Neural progenitor cell (in vitro differentiated cells): Measurements from ENCODE around the gene PHC3. TPM values are rescaled to one million over a fixed set of nuclear protein-coding genes. Genes with fewer than 3 reads are reported as not detected.

Experiments used
- DNase-seq: peaks from one replicate; pipeline ENCODE4 v3.0.0-alpha.2; 2016; ENCODE audit warnings: low spot score
- H2AFZ ChIP-seq: fragments of 200-600 bp; sonication (generic); replicated peaks from 2 replicates; pipeline ENCODE4 v1.6.1; 2016; ENCODE audit warnings: antibody characterized with exemption
- H3F3A ChIP-seq: fragments of 200-600 bp; sonication (generic); 2 replicates; pipeline ENCODE4 v1.6.1; 2016; ENCODE audit warnings: antibody characterized with exemption, low read depth
- H3K27ac ChIP-seq: fragments of 200-600 bp; sonication (generic); 2 replicates; pipeline ENCODE4 v1.5.1; 2016; ENCODE audit warnings: mild to moderate bottlenecking
- H3K27me3 ChIP-seq: fragments of 200-600 bp; sonication (generic); 2 replicates; pipeline ENCODE4 v1.6.1; 2016; ENCODE audit warnings: mild to moderate bottlenecking, moderate library complexity
- H3K36me3 ChIP-seq: fragments of 200-600 bp; sonication (generic); 2 replicates; pipeline ENCODE4 v1.5.1; 2016
- H3K4me1 ChIP-seq: fragments of 200-600 bp; sonication (generic); 2 replicates; pipeline ENCODE4 v1.6.1; 2016; ENCODE audit warnings: mixed run types
- H3K4me2 ChIP-seq: fragments of 200-600 bp; sonication (generic); 2 replicates; pipeline ENCODE4 v1.6.1; 2016
- H3K4me3 ChIP-seq: fragments of 200-600 bp; sonication (generic); 2 replicates; pipeline ENCODE4 v1.5.1; 2016
- H3K79me2 ChIP-seq: fragments of 200-600 bp; sonication (generic); 2 replicates; pipeline ENCODE4 v1.6.1; 2016; ENCODE audit warnings: low read depth
- H3K9ac ChIP-seq: fragments of 200-600 bp; sonication (generic); 2 replicates; pipeline ENCODE4 v1.6.1; 2016
- H3K9me3 ChIP-seq: fragments of 200-600 bp; sonication (generic); 2 replicates; pipeline ENCODE4 v1.5.1; 2016; ENCODE audit warnings: low read depth
- H4K20me1 ChIP-seq: fragments of 200-600 bp; sonication (generic); 2 replicates; pipeline ENCODE4 v1.6.1; 2016; ENCODE audit warnings: low read depth
- H3K27ac Mint-ChIP-seq: 3 replicates; pipeline ENCODE4 v1.8.0; 2021; ENCODE audit warnings: mixed read lengths
- H3K27me3 Mint-ChIP-seq: 2 replicates; pipeline ENCODE4 v1.8.0; 2022; ENCODE audit warnings: low read depth, mild to moderate bottlenecking, inconsistent platforms, moderate library complexity, mixed read lengths; ENCODE audit not compliant: insufficient read depth
- H3K36me3 Mint-ChIP-seq: 3 replicates; pipeline ENCODE4 v1.8.0; 2021; ENCODE audit warnings: mixed read lengths
- H3K4me1 Mint-ChIP-seq: 3 replicates; pipeline ENCODE4 v1.8.0; 2021; ENCODE audit warnings: mixed read lengths
- H3K4me3 Mint-ChIP-seq: 3 replicates; pipeline ENCODE4 v1.8.0; 2021; ENCODE audit warnings: mild to moderate bottlenecking, moderate library complexity, mixed read lengths
- H3K9me3 Mint-ChIP-seq: 3 replicates; pipeline ENCODE4 v1.8.0; 2020; ENCODE audit warnings: mixed read lengths
- CTCF ChIP-seq: fragments of 200-600 bp; sonication (generic); IDR thresholded peaks from 2 replicates; pipeline ENCODE4 v1.5.1; 2017; ENCODE audit warnings: antibody characterized with exemption, mild to moderate bottlenecking
- EZH2 ChIP-seq: fragments of 200-600 bp; sonication (generic); IDR thresholded peaks from 2 replicates; pipeline ENCODE4 v1.6.1; 2017; ENCODE audit warnings: antibody characterized with exemption, mild to moderate bottlenecking, moderate library complexity
- EZH2phosphoT487 ChIP-seq: fragments of 200-600 bp; sonication (generic); IDR thresholded peaks from 2 replicates; pipeline ENCODE4 v1.6.1; 2017; ENCODE audit warnings: antibody characterized with exemption
- total RNA-seq: library from RNA; depleted of rRNA; stranded (reverse); fragments of >200 nt; gene quantifications from 2 replicates; pipeline ENCODE4 v1.2.3, GENCODE V29; 2015; ENCODE audit warnings: low replicate concordance

PHC3 gene
- total RNA-seq, 1 donor from 2014 or later: 27.3 TPM

- Histone ChIP-seq H3K4me1 (peaks cover 3% of the 10 kb centered on the region), H3F3A (no peaks in the 10 kb centered on the region), H2AFZ (no peak overlapping the region), H3K36me3 (no peaks in the 10 kb centered on the region), H4K20me1 (no peaks in the 10 kb centered on the region), H3K4me3 (no peak overlapping the region), H3K79me2 (no peaks in the 10 kb centered on the region), H3K27ac (no peak overlapping the region), H3K9ac (no peak overlapping the region), H3K9me3 (no peaks in the 10 kb centered on the region), H3K4me2 (no peak overlapping the region), H3K27me3 (no peaks in the 10 kb centered on the region)
- peaks cover 9% of the 10 kb centered on the region for H3K4me1 Mint-ChIP-seq
- no peak for DNase-seq
- no peaks in the 10 kb centered on the region for H3K36me3 Mint-ChIP-seq
- H3K27ac Mint-ChIP-seq: no peak overlapping the region
- H3K4me3 Mint-ChIP-seq: no peak overlapping the region
- TF ChIP-seq CTCF: no peak
- TF ChIP-seq EZH2: no peak
- TF ChIP-seq EZH2phosphoT487: no peak
- H3K27me3 Mint-ChIP-seq: peaks cover 7% of the 10 kb centered on the region
- H3K9me3 Mint-ChIP-seq: no peaks in the 10 kb centered on the region
These were observed 134.5 kb downstream of the PHC3 start for GRCh38 chr3:170047133-170047404.

DNA sequence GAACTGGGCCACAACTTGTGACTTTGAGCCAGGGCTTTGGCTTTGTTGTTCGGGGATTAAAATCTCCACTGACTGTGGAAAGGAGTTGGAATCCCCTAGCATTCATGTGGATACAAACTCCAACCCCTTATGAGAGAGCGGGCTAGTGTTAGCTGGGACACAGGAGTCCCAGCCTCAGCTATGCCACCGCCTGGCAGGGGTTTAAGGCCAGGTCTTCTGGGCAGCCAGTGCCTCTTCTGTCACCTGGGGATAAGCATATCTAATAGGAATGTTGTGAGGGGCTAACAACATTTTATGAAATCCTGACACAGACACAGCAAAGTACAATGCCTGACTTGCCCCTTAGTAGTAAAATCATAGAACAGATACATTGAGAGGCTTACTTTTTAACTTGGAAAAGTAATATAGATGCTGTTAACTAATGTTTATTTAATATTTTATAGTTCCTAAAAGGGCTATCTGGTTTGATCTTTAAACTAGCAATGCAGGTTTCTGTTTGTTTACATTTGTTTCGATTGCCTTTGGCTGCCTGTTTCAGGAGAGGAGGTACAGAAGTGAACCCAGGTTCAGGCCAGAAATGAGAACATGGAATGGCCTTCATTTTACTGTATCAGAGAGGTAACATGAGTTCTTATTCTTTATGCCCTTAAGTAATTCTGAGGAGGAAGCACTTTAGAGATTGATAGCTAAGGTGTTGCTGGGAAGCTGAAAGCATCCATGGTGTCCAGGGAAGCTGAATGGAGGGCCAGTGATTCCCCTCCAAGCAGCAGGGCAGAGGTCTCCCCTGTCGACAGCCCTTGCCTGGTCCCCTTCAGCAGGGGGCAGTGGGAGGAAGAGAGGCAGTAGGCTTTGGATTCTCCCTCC lies 135.0 kb downstream of the PHC3 start:
- DNase-seq: no peak
- Histone ChIP-seq H3K4me3 (no peak overlapping the region), H3K27ac (no peak overlapping the region), H3K4me2 (no peak overlapping the region), H3K4me1 (peaks cover 3% of the 10 kb centered on the region), H2AFZ (no peak overlapping the region), H3K27me3 (peaks cover 5% of the 10 kb centered on the region), H3K79me2 (no peaks in the 10 kb centered on the region), H3K9me3 (no peaks in the 10 kb centered on the region), H3K9ac (no peak overlapping the region), H3F3A (no peaks in the 10 kb centered on the region), H3K36me3 (no peaks in the 10 kb centered on the region), H4K20me1 (no peaks in the 10 kb centered on the region)
- H3K9me3 Mint-ChIP-seq: no peaks in the 10 kb centered on the region
- peaks cover 9% of the 10 kb centered on the region for H3K4me1 Mint-ChIP-seq
- H3K4me3 Mint-ChIP-seq: no peak overlapping the region
- H3K36me3 Mint-ChIP-seq: no peaks in the 10 kb centered on the region
- H3K27ac Mint-ChIP-seq: peak overlapping the region; percentile 36
- TF ChIP-seq EZH2: no peak
- TF ChIP-seq CTCF: no peak
- TF ChIP-seq EZH2phosphoT487: no peak
- peaks cover 9% of the 10 kb centered on the region for H3K27me3 Mint-ChIP-seq

DNA sequence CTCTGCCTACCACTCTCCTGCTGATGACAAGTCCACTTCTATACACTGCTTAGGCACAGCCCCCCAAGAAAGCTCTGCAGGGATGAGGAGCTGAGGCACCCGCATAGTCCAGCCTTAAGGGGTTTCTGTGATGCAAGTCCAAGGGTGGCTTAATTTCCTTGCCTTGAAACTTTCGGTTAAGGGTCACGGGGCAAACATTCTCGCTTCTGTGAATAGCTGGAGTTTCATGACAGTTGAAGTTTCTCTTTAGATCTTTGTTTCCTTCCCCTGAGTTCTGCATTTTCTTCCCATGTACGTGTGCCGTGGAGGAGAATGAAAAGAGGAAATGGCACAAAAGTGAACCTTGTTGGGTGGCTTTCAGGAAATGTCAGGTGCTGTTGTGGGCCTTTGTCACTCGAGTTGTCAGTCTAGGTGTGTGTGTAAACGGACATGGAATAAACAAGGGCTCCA lies 136.7 kb downstream of the PHC3 start:
- no peaks in the 10 kb centered on the region for H3K36me3 ChIP-seq
- Mint-ChIP-seq H3K9me3 (no peaks in the 10 kb centered on the region), H3K4me3 (peak overlapping the region; percentile 49), H3K27me3 (peaks cover 24% of the 10 kb centered on the region), H3K4me1 (peaks cover 19% of the 10 kb centered on the region), H3K27ac (no peak overlapping the region), H3K36me3 (no peaks in the 10 kb centered on the region)
- H3K79me2 ChIP-seq: no peaks in the 10 kb centered on the region
- H2AFZ ChIP-seq: no peak overlapping the region
- peaks cover 11% of the 10 kb centered on the region for H3F3A ChIP-seq
- H4K20me1 ChIP-seq: no peaks in the 10 kb centered on the region
- peaks cover 22% of the 10 kb centered on the region for H3K27me3 ChIP-seq
- no peak overlapping the region for H3K4me2 ChIP-seq
- H3K9me3 ChIP-seq: no peaks in the 10 kb centered on the region
- no peak overlapping the region for H3K4me3 ChIP-seq
- TF ChIP-seq CTCF: no peak
- TF ChIP-seq EZH2phosphoT487: no peak
- no peak for TF ChIP-seq EZH2
- no peak for DNase-seq
- no peak overlapping the region for H3K27ac ChIP-seq
- no peak overlapping the region for H3K9ac ChIP-seq
- peaks cover 10% of the 10 kb centered on the region for H3K4me1 ChIP-seq
